ENCODE data around the gene PLXND1.

- TF ChIP-seq POLR2AphosphoS5 (IDR thresholded peaks at IDR 0.05; ENCODE audit: low read depth, low read length) (no peak), POLR2A (IDR thresholded peaks at IDR 0.05; ENCODE audit: low read depth, low read length) (no peak)
These were observed 2.6 kb upstream of the PLXND1 start for GRCh38 chr3:129608936-129609590.

Measured in GM12892 (cell line).